Dedifferentiated amniotic fluid mesenchymal stem cell (primary cell): ENCODE measurements around the gene KIAA1755.

Source experiments
- DNase-seq: peaks from one replicate; pipeline ENCODE4 v3.0.0-alpha.2; 2016; ENCODE audit errors: extremely low spot score

The KIAA1755 gene

DNA sequence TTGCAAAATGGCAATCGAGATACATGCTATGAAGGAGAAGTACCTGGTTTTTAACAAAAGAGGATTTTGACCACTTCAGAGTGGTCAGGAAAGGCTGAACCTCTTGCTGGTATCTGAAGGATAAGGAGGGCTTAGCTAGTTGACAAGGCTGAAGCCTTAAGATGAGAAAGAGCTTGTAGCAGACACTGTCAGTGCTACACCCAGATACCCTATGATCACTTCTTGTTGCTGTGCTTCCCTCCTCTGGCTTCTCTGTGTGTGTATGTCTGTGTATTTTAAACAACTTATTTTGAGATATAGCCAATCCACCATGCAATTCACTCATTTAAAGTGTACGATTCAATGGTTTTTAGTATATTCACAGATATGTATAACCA, 56.6 kb downstream of the KIAA1755 start:
- DNase-seq = no peak

DNA sequence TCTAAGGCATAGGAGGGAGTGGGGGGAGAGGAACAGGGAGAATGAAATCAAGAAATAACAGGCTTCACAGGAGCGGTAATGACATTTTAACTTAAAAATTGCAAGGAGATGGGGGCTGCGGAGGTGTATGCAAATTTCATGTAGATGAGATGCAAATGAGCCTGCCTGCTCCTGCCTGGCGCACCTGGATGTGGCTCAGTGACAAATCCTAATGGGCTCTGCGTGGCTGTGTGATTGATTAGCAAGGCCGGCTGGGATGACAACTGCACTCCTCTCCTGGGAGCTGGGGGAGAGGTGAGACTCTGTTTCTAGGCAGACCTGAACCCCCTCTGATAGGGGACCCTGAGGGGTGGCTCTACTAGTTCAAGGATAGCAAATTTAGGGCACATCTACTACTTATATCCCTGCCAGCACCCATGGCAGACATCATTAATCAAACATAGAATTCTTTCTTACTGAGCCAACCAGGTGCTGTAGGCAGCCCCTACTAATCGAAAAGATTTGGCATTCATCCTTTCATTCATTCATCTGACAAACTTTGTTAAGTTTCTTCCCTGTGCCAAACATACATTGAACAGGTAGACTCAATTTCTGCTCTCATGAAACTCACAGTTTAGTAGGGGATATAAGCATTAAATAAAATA, 57.1 kb downstream of the KIAA1755 start:
- no peak for DNase-seq

DNA sequence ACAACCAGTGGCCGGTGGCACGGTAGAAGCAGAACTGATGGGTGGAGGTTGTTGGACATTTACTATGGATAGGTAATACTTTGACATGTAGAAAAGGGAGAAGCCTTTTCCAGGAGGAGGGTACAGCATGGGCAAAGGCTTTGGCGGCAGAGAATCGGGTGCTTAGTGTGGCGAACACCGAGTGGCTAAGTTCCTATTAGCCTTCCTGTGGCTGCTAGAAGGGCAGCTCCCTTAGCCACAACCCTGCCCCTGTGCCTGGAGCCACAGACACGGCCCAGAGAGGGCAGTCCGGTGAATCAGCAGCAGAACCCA, 57.6 kb downstream of the KIAA1755 start:
- no peak for DNase-seq

DNA sequence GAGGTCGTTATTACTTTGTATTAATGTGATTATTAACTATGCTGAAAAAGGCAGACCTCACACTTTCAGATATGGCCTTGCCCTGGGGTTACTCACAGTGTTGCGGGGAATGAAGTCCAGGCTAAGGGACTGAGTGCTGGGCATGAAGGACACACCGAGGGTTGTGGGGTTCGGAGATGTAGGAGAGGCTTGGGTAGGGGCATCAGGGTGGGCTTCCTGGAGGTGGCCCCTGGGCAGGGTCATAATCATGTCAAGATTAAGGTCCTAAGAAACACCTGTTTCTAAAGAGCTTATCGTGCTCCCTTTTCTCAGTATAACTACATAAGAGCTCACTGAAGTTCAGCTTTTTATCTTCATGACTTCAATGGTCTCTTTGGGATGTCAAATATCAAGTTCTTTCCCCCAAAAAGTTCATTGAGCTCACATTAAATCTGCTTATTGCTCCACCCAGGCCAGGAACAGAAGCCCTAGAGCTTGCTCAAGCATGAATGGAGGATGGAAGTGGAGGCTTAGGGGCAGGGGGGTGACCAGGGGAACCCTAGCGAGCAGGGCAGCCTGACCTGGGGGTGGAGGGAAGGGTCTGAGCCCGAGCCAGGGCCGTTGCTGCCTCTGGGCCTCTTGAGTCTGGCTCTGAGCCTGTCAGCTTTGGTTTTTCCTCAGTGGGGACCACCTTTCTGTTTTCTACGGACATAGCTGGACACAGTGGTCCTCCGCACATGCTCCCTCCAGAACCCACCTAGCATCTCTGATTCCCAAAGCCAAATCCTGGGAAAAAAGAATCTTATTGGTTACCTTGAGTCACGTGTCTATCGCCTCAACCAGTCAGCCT, 58.2 kb downstream of the KIAA1755 start:
- no peak for DNase-seq

GRCh38 chr20:38201356-38201755, 59.2 kb downstream of the KIAA1755 start:
- DNase-seq = no peak

DNA sequence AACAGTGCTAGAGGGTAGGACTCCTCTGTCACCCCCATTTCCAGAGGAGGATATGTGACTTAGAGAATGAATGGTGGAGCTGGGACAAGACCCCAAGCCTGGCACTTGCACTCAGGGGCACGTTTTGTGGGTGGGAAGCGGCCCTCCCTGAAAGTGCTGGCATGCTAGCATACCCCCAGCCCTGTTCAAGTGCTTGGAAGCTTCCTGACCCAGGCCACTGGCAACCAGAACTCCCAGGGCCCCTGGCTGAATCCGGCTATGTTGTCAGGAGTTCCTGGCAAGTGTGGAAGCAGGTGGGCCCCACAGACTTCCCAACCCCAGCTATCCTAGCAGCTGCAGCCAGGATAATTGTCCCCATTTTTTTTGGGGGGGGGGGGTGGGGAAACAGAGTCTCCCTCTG, 59.9 kb downstream of the KIAA1755 start:
- no peak for DNase-seq

DNA sequence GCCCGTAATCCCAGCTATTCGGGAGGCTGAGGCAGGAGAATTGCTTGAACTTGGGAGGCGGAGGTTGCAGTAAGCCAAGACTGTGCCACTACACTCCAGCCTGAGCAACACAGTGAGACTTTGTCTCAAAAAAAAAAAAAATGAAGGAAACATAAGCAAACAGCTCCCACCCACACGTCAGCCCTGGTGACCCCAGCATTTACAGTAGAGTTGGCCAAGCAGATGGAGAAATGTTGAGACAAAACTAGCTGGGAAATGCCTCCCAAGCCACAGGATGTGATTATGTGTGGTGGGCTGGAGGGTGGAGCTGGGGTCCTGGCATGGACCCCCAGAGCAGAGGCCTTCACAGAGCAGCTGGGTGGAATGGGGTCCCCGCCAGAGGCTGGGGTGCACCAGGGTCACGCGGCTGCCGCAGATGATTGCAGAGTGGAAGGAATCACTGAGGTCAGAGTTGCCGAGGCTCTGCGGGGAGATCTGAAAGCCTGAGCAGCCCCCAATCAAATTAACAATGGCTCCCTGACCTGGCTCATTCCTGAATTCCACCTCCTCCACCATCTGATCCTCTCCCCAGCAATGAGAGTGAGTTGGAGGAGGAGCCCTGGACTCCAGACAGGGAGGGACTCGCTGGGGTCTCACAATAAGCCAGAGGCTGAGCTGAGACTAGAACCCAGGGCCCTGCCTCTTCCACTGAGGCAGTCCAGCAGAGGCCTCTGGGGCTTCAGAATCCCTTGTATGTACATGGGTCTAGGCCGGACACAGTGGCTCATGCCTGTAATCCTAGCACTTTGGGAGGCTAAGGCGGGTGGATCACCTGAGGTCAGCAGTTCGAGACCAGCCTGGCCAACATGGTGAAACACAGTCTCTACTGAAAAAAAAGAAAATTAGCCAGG, 60.8 kb downstream of the KIAA1755 start:
- no peak for DNase-seq

GRCh38 chr20:38198238-38198861, 62.2 kb downstream of the KIAA1755 start:
- DNase-seq = no peak

DNA sequence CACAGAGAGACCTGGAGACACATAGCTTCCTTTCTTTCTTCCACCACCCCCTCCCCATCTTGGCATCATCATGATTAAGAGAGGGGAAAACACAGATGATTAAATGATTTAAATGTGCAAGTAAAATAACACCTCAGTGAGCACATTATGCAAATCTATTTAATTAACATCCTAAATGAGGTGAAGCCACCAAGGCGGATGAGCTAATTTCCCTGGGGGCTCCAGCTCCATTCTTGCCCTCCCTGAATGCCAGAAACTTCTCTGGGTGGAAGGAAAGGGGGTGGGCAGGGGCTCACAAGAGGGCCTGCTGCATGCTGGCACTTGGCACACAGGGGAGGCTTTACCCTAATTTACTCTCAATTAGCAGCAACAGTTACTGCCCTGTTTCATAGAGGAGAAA, 62.9 kb downstream of the KIAA1755 start:
- no peak for DNase-seq

GRCh38 chr20:38197217-38197616, 63.3 kb downstream of the KIAA1755 start:
- DNase-seq = no peak

DNA sequence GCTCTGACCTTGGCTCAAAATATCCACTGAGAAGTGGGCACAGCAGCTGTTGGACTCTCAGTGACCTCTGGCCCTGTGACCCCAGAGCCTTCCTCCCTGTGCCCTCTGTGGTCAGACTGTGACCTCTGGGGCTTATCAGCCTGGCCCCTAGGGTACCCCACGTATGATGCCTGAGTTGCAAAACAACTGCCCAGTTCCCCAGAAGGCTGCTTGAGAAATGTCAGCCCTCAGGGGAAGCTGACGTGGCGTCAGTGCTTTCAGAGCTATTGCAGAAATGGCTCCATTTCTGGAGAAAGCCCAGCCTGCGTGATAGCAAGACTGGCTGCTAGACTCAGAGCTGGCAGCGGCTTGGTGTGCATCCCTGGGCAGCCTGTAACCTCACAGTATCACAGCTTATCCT, 63.9 kb downstream of the KIAA1755 start:
- DNase-seq = peak; percentile 72

DNA sequence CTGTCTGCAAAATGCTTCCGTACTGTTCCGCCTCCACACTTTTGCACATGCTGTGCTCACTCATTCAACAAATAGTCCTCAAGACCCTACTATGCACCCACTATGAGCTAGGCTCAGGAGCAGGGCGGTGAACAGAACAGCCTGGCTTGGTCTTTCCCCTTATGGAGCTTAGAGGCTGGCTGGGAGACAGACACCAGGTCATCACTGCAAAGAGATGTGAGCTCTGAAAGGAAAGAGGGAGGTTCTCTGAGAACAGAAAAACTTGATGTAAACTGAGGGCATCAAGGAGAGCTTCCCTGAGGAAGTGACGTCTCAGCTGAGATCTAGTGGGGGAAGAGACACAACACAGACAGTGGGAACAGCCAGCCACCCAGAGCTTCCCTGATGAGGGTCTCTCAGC, 64.5 kb downstream of the KIAA1755 start:
- no peak for DNase-seq

GRCh38 chr20:38195521-38195920, 65.0 kb downstream of the KIAA1755 start:
- no peak for DNase-seq

DNA sequence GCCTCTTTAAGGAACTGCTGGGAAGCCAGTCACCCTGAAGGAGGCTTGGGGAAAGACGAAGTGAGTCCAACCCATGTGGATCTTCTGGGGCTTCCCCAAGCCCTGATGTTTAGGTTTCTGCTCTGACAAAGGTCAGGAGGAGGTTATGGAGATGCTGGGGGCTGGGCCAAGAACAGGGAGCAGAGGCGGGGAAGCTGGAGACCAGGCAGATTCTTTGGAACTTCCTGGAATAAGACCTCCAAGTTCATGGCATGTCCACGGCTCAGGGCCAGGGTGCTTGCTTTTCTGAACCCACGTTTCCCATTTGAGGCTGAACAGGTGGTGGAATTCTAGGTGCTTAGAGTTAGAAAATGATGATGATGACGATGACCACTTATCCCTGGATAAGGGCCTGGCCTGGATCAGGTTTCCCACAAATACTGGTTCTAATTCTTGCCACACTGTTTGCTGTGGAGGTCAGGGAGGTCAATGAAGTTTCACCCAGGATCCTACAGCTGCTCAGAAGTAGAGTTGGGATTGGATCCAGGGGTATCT, 65.5 kb downstream of the KIAA1755 start:
- no peak for DNase-seq

GRCh38 chr20:38193586-38194105, 66.9 kb downstream of the KIAA1755 start:
- DNase-seq = no peak

- no peak for DNase-seq
Observed at GRCh38 chr20:38192323-38192885, 68.1 kb downstream of the KIAA1755 start.

DNA sequence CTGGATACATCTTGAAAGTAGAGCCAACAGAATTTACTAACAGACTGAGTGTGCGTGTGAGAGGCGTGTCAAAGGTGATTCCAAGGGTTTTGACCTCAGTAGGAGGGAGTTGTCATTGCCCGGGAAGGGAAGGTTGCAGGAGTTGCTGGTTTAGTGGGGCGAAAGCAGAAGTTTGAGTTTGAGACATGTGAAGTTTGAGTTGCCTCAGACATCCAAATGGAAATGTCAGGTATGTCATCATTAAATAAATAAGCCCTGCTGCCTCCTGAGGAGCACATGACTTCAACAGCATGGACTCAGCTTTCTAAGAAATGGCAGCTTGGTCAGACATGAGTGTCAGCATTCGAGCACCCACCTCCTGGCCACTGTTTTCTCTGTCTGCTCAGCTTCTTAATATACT, 68.9 kb downstream of the KIAA1755 start:
- no peak for DNase-seq

DNA sequence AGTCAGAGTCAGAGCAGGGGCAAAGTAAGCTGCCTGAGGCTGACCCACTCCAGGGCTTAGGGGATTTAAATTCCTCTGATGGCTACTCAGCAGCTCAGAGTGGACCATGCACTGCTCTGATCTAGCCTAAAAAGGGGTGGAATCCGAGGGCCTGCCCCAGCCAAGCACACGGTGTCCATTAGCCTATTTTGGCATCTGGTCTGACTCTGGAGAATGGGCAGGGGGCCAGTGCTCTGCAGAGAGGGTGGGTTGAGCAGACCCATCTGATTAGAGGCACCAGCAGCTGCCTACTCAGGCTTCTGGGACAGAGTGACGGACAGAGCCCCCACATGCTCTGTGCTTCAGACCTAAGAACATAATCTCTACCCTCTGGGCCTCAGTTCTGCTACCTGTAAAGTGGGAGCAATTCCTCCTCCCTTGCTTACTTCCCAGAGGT, 69.6 kb downstream of the KIAA1755 start:
- DNase-seq = no peak

DNA sequence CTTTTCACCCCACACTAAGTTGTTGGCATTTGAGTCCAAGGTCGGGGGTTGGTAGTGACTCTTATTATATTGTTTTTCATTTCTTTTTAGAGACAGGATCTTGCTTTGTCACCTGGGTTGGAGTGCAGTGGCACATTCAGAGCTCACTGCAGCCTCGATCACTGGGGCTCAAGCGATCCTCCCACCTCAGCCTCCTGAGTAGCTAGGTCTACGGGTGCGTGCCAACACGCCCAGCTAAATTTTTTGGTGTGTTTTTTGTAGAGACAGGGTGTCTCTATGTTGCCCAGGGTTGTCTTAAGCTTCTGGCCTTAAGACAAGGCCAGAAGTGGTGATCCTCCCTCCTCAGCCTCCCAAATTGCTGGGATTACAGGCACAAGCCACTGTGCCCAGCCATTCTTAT, 70.4 kb downstream of the KIAA1755 start:
- no peak for DNase-seq

DNA sequence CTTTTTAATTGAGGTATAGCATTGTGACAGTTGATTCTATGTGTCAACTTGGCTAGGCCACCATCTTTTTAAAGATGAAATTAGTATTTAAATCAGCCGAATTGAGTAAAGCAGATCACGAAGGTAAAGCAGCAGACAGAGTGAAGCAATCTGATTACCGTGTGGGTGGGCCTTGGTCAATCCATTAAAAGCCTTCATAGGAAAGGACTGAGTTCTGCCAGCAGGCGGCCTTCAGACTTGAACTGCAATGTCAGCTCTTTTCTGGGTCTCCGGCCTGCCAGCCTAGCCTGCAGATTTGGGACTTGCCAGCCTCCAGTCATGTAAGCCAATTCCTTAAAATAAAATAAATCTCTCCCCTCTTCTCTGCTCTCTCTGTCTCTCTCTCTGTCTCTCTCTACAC, 73.0 kb downstream of the KIAA1755 start:
- DNase-seq = no peak

GRCh38 chr20:38186788-38187221, 73.7 kb downstream of the KIAA1755 start:
- no peak for DNase-seq
